NOMO-1 treated with dmso at 0.1 percent for 144 hours (cell line): Measurements from ENCODE around the gene CNBP.
A peak's percentile ranks its signal among the peaks of the same experiment; 100 is the strongest.
"Not testable (repeated sequence)": the region's sequence is repeated elsewhere in the genome, so short reads cannot be mapped to it uniquely, and the experiment has no call there.

Experiments used
- DNase-seq: peaks from one replicate; lab custom pipeline; 2025; ENCODE audit not compliant: unreplicated experiment; lab: John Stamatoyannopoulos, UW

The CNBP gene

DNA sequence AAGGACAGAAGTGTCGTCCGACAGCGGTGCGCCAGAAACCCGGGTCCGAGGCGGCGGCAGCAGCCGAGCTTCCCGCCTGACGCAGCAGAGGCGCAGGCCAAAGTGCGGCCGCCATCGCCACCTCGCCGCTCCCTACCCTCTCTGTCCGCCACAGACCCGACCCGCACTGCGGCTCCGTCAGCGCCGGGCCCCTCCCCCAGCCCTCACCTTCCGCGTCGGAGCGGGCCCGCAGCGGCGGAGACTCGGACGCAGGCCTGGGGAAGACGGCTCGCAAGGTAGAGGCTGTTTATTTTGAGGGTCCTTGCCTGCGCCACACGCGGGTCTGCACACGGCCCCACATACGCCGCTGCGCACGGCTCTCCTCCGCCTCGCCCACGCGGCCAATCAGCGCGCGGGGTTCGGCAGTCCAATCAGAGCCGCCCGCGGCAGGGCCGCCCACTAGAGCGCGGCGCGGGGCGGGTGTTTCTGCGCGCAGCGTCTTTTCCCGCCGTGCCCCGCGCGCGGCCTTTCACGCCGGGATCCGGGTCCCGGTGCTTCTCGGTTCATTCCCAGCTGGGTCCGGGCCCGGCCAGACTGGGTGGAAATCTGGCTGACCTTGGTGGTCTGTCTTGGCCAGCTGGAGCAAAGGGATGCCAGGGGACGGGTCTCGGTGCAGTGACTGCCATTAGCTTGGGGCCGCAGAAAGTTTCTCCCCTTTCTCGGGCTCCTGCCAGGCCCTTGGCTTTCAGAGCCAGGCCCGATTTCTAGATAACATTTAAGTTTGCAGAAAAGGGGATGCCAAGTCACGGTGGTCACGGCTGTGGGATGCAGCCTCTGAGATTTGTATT, at the start of gene CNBP:
Gene CNBP (minus strand): TSS at position 328 of the 827 bp plus-strand sequence. CDS start 12,139 bp downstream, outside the sequence.
- DNase-seq, result peak; percentile 99

DNA sequence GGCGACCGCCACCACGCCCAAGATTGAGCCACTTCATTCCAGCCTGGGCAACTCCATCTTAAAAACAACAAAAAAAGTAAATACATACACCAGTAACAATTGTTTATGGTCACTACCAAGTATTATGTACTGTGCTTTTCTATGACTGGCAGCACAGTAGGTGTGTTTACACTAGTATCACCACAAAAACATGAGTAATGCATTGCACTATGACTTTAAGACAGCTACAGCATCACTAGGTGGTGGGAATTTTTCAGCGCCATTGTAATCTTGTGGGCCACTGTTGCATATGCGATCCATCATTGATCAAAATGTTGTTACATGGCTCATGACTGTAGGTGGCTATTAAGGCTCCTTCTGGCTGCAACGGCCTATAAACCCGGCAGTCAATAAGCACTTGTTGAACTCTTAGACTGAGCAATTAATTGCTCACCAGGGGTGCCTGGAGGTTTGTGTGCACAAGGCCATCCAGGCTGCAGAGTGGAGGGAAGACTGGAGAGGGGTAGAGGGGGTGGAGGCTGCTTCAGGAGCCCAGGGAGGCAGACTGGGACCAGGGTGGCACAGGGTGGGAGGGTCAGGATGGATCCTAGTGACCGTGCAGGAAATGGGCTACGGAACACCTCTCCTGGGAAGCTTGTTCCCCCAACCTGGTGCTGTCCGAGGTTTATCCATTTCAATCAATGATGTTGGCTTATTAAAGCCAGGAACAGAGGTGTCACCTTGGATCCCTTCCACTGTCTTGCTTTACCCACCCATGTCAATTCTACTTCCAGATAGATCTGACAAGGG, 47.8 kb upstream of the CNBP start:
- DNase-seq, result no peak

DNA sequence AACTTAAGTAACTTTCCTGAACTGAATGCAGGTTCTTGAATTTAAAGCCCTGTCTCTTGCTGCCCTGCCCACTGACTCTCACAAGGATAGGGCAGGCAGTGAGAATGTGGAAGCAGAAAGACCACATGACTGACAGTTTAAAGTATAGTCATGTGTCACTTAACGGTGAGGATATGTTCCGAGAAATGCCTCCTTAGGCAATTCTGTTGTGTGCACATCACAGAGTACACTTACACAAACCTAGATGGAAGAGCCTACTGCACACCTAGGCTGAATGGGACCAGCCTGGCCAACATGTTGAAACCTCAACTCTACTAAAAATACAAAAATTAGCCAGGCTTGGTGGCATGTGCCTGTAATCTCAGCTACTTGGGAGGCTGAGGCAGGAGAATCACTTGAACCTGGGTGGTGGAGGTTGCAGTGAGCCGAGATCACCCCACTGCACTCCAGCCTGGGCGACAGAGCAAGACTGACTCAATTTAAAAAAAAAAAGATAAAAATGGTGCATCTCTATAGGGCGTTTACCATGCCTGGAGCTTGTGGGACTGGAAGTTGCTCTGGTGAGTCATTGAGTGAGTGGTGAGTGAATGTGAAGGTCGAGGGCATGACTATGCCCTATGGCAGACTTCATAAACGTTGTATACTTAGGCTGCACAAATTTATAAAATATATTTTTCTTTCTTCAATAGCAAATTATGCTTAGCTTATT, 46.8 kb upstream of the CNBP start:
- DNase-seq, result peak; percentile 91

- no peak for DNase-seq
Measured at GRCh38 chr3:129228891-129229585, 45.3 kb upstream of the CNBP start.

DNA sequence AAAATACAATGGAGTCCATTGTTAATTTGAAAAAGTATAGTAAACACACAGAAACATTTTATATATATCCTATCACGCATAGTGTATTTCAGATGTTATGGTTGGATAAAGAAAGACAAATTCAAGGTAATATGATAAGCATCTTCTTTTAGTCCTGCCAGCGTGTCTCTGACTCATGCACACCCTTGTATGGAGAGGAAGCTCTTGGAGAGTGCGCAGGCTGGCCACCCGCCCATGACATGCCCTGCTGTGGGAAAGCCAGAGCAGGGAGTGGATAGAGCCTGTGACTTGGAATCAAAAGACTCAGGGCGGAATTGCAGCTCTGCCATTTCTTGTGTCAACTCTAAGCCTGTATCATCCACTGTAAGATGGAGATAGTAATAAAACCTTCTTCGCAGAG, 42.7 kb upstream of the CNBP start:
- no peak for DNase-seq

- DNase-seq, result peak; percentile 91
Measured at GRCh38 chr3:129224984-129225393, 41.3 kb upstream of the CNBP start.

- DNase-seq, result not testable (repeated sequence)
Measured at GRCh38 chr3:129224387-129224786, 40.7 kb upstream of the CNBP start.

GRCh38 chr3:129218742-129219141, 35.0 kb upstream of the CNBP start:
- DNase-seq, result no peak

DNA sequence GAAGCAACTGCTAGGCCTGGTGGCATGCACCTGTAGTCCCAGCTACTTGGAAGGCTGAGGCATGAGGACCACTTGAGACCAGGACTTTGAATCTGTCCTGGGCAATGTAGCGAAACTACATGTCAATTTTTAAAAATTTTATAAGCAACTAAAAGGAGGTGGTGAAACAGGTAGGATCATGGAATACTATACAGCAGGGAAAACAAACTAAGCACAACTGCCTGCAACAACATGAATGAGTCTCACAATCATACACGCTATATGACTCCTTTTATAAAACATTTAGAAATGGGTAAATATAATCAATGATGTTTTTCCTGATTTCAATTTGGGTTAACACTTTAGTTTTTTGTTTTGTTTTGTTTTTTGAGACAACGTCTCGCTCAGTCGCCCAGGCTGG, 29.5 kb upstream of the CNBP start:
- no peak for DNase-seq

DNA sequence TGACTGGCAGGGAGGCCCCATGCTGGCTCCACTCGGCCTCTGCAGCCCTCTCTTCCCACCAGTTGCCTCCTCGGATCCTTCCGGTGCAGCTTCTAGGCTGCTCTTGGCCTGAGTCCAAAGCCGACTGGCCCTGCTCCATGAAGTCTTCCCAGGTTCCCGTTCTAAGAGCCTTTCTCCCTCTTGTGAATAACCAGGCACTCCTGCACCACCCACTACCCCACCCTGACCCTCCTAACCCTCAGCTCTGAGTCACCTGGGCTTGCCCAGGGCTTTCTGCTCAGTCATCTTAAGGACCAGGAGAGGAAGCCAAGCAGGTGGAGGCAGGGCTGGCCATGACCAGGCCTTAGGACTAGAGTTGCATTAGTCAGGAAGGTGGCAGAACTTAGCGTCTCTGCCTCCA, 28.1 kb upstream of the CNBP start:
- peak; percentile 41 for DNase-seq

GRCh38 chr3:129211345-129211744, 27.6 kb upstream of the CNBP start:
- DNase-seq, result no peak

GRCh38 chr3:129207479-129207878, 23.8 kb upstream of the CNBP start:
- DNase-seq, result no peak

DNA sequence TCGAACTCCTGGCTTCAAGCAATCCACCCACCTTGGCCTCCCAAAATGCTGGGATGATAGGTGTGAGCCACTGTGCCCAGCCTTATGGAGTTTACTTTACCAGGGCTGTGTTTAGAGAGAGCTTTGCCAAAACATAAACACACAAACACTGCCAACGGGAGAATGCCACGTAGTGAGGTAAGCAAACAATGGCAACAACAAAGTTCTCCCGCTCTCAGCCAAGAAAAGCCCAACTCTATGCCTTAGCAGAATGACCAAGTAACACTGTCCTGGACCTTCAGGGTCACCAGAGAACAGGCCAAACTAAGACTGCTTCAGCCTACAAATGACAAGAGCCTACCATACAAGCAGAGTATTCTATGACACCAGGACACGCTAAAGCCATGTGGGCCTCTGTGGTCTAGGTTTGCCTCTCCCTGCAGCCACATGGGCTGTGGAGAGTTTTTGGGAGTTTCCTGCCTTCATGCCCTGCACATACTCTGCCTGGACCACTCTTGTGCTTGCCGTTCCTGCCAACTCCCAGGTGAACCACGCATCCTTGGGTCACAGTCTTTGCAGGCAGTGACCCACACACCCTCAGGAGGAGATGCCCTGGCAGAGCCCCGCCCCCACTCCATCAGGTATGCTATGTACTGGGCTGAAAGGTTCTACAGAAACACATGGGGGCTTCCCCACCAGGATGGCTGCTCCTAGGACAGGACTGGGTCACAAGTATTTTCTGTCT, 21.6 kb upstream of the CNBP start:
- no peak for DNase-seq

DNA sequence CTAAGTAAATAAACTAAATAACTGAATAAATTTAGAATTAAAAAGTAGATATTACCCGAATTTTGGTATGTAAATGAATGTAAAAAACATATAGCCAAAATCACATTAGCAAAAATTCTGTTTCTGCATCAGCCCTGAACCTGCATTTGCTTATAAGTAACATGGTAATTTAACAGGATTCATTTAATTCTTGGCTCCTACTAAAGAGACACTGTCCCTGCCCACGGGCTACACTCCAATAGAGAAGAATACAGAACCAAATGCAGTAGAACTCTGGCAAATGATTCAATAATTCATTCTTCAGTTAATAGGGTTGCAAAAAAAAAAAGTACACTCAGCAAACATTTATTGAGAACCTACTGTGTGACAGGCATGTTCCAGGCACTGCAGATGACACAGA, 20.8 kb upstream of the CNBP start:
- DNase-seq, result no peak

DNA sequence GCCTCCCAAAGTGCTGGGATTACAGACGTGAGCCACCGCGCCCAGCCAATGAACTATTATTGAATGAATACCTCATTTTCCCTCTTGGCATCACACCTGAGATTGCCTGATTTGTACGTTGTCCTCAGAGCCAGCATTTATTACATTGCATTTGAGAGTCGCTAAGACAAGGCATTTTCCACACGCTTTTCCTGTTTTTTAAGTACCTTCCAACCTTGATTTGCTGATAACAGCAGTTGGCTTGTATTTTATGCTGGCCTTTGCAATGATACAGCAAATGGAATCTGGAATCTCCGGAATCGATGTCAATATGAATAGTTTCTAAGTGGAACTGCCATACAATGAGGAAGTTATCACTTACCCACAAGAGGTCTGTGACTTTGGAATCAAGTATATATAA, 15.7 kb upstream of the CNBP start:
- DNase-seq, result no peak

GRCh38 chr3:129197321-129197720, 13.6 kb upstream of the CNBP start:
- DNase-seq, result no peak

- no peak for DNase-seq
Measured at GRCh38 chr3:129196601-129197000, 12.9 kb upstream of the CNBP start.

DNA sequence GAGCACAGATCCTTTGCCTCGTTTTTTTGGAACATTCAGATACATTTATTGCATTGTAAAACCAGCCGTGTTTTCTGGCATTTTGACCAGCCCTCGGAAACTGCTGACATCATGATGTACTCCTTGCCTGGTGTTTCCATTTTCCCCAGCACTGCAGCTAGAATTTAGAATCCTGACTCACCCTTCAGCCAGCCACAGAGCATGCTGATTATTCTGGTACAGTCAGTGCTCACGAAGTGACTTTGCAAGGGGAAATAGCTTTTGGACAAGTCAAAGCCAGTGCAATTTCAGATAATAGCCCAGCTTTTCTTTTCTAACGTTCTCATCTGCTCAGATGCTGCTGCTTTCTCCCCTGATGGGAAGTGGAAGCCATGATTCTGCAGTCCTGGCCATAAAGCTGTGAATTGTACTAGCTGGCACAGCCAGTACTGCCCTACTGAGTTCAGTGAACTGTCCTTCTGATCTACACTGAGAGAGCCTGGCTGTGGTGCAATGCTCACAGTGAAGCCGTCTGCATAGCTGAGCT, 12.1 kb upstream of the CNBP start:
- DNase-seq, result peak; percentile 47

GRCh38 chr3:129189793-129190192, 6.1 kb upstream of the CNBP start:
- DNase-seq, result not testable (repeated sequence)

DNA sequence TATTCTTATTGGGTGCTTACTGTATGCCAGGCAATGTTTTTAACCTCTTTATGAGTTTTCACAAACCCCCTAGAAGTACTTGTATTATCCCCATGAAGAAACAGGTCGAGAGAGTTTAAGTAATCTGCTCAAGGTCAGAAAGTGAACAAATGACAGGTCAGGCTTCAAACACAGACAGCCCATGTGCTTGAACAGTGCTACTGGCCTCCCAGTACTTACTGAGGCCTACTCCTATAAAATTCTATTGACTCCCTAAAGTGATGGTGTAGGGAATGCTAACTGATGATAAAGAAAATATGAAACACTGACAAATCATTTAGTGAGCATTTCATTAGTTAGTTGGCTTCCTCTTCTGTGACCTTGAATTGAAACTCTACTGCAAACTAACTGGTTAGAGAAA, 4.2 kb upstream of the CNBP start:
- DNase-seq, result no peak
